Measurements from ENCODE around the gene GAN. TPM values are rescaled to one million over a fixed set of nuclear protein-coding genes. Genes with fewer than 3 reads are reported as not detected.

The GAN gene
- total and polyA plus RNA-seq, 4 donors, result 9.8 to 39.2 (median 14.8) TPM

- Histone ChIP-seq H3K4me3 (ENCODE audit: low read depth, low read length) (no peak overlapping the region), H3K4me1 (ENCODE audit: control insufficient read depth, insufficient read depth, low read length) (no peaks in the 10 kb centered on the region), H3K27me3 (ENCODE audit: control insufficient read depth, insufficient read depth, low read length) (no peaks in the 10 kb centered on the region), H3K9me3 (ENCODE audit: control insufficient read depth, insufficient read depth, low read length) (no peaks in the 10 kb centered on the region), H3K36me3 (ENCODE audit: control insufficient read depth, insufficient read depth, low read length) (no peaks in the 10 kb centered on the region), H3K27ac (ENCODE audit: low read depth, low read length) (no peak overlapping the region)
- WGBS (ENCODE audit: insufficient coverage), result 98% methylated on average over 4 of the region's 11 CpGs
- no peak for DNase-seq (ENCODE audit: low read depth in 4 of 6, low spot score in 6 of 6)
Observed at GRCh38 chr16:81293909-81294802, 20.6 kb upstream of the GAN start.

- no peaks in the 10 kb centered on the region for H3K27me3 ChIP-seq (ENCODE audit: control insufficient read depth, insufficient read depth, low read length)
- no peak overlapping the region for H3K4me3 ChIP-seq (ENCODE audit: low read depth, low read length)
- no peaks in the 10 kb centered on the region for H3K4me1 ChIP-seq (ENCODE audit: control insufficient read depth, insufficient read depth, low read length)
- WGBS (ENCODE audit: insufficient coverage), result 74% methylated on average over 6 of the region's 7 CpGs
- no peaks in the 10 kb centered on the region for H3K36me3 ChIP-seq (ENCODE audit: control insufficient read depth, insufficient read depth, low read length)
- no peak for DNase-seq (ENCODE audit: low read depth in 4 of 6, low spot score in 6 of 6)
- H3K27ac ChIP-seq (ENCODE audit: low read depth, low read length), result no peak overlapping the region
- H3K9me3 ChIP-seq (ENCODE audit: control insufficient read depth, insufficient read depth, low read length), result no peaks in the 10 kb centered on the region
Observed at GRCh38 chr16:81296631-81297030, 18.1 kb upstream of the GAN start.

GRCh38 chr16:81307770-81308169 is 7.0 kb upstream of the GAN start:
- H3K27ac ChIP-seq (ENCODE audit: low read depth, low read length), result no peak overlapping the region
- H3K9me3 ChIP-seq (ENCODE audit: control insufficient read depth, insufficient read depth, low read length), result no peaks in the 10 kb centered on the region
- no CpG with 5 or more reads among the region's 3 CpGs for WGBS (ENCODE audit: insufficient coverage)
- DNase-seq (ENCODE audit: low read depth in 4 of 6, low spot score in 6 of 6), result peak in 1 of 6 donors; percentile 34
- no peaks in the 10 kb centered on the region for H3K36me3 ChIP-seq (ENCODE audit: control insufficient read depth, insufficient read depth, low read length)
- H3K27me3 ChIP-seq (ENCODE audit: control insufficient read depth, insufficient read depth, low read length), result no peaks in the 10 kb centered on the region
- H3K4me3 ChIP-seq (ENCODE audit: low read depth, low read length), result no peak overlapping the region
- peaks cover under 1% of the 10 kb centered on the region for H3K4me1 ChIP-seq (ENCODE audit: control insufficient read depth, insufficient read depth, low read length)

- Histone ChIP-seq H3K4me1 (ENCODE audit: control insufficient read depth, insufficient read depth, low read length) (peaks cover 8% of the 10 kb centered on the region), H3K27me3 (ENCODE audit: control insufficient read depth, insufficient read depth, low read length) (no peaks in the 10 kb centered on the region), H3K9me3 (ENCODE audit: control insufficient read depth, insufficient read depth, low read length) (no peaks in the 10 kb centered on the region), H3K36me3 (ENCODE audit: control insufficient read depth, insufficient read depth, low read length) (no peaks in the 10 kb centered on the region), H3K27ac (ENCODE audit: low read depth, low read length) (no peak overlapping the region), H3K4me3 (ENCODE audit: low read depth, low read length) (no peak overlapping the region)
- DNase-seq (ENCODE audit: low read depth in 4 of 6, low spot score in 6 of 6), result no peak
- WGBS (ENCODE audit: insufficient coverage), result no CpG with 5 or more reads among the region's 5 CpGs
Observed at GRCh38 chr16:81310045-81310644, 4.6 kb upstream of the GAN start.

- no peaks in the 10 kb centered on the region for H3K27me3 ChIP-seq (ENCODE audit: control insufficient read depth, insufficient read depth, low read length)
- no peaks in the 10 kb centered on the region for H3K36me3 ChIP-seq (ENCODE audit: control insufficient read depth, insufficient read depth, low read length)
- DNase-seq (ENCODE audit: low read depth in 4 of 6, low spot score in 6 of 6), result no peak
- no peak overlapping the region for H3K4me3 ChIP-seq (ENCODE audit: low read depth, low read length)
- no peak overlapping the region for H3K27ac ChIP-seq (ENCODE audit: low read depth, low read length)
- no peaks in the 10 kb centered on the region for H3K9me3 ChIP-seq (ENCODE audit: control insufficient read depth, insufficient read depth, low read length)
- H3K4me1 ChIP-seq (ENCODE audit: control insufficient read depth, insufficient read depth, low read length), result peaks cover 8% of the 10 kb centered on the region
Observed at GRCh38 chr16:81311762-81312161, 3.0 kb upstream of the GAN start.

GRCh38 chr16:81313701-81314602 is 810 bp upstream of the GAN start:
- Histone ChIP-seq H3K4me1 (ENCODE audit: control insufficient read depth, insufficient read depth, low read length) (peaks cover 12% of the 10 kb centered on the region), H3K27me3 (ENCODE audit: control insufficient read depth, insufficient read depth, low read length) (no peaks in the 10 kb centered on the region), H3K27ac (ENCODE audit: low read depth, low read length) (peak overlapping the region; percentile 74), H3K4me3 (ENCODE audit: low read depth, low read length) (peak overlapping the region; percentile 75), H3K9me3 (ENCODE audit: control insufficient read depth, insufficient read depth, low read length) (no peaks in the 10 kb centered on the region), H3K36me3 (ENCODE audit: control insufficient read depth, insufficient read depth, low read length) (no peaks in the 10 kb centered on the region)
- WGBS (ENCODE audit: insufficient coverage), result 1% methylated on average over 16 of the region's 16 CpGs
- DNase-seq (ENCODE audit: low read depth in 4 of 6, low spot score in 6 of 6), result peak in 1 of 6 donors; percentile 8

GRCh38 chr16:81315271-81316175 is 761 bp downstream of the GAN start:
- Histone ChIP-seq H3K36me3 (ENCODE audit: control insufficient read depth, insufficient read depth, low read length) (no peaks in the 10 kb centered on the region), H3K4me1 (ENCODE audit: control insufficient read depth, insufficient read depth, low read length) (peaks cover 13% of the 10 kb centered on the region), H3K4me3 (ENCODE audit: low read depth, low read length) (peak overlapping the region; percentile 75), H3K27ac (ENCODE audit: low read depth, low read length) (peak overlapping the region; percentile 47), H3K9me3 (ENCODE audit: control insufficient read depth, insufficient read depth, low read length) (no peaks in the 10 kb centered on the region), H3K27me3 (ENCODE audit: control insufficient read depth, insufficient read depth, low read length) (no peaks in the 10 kb centered on the region)
- under 1% methylated on average over 81 of the region's 88 CpGs for WGBS (ENCODE audit: insufficient coverage)
- DNase-seq (ENCODE audit: low read depth in 4 of 6, low spot score in 6 of 6), result peak in 2 of 6 donors; percentile 43 to 57

- no peak for DNase-seq (ENCODE audit: low read depth in 4 of 6, low spot score in 6 of 6)
- Histone ChIP-seq H3K36me3 (ENCODE audit: control insufficient read depth, insufficient read depth, low read length) (no peaks in the 10 kb centered on the region), H3K27me3 (ENCODE audit: control insufficient read depth, insufficient read depth, low read length) (no peaks in the 10 kb centered on the region), H3K4me1 (ENCODE audit: control insufficient read depth, insufficient read depth, low read length) (peaks cover 13% of the 10 kb centered on the region), H3K27ac (ENCODE audit: low read depth, low read length) (no peak overlapping the region), H3K9me3 (ENCODE audit: control insufficient read depth, insufficient read depth, low read length) (no peaks in the 10 kb centered on the region), H3K4me3 (ENCODE audit: low read depth, low read length) (peak overlapping the region; percentile 48)
- WGBS (ENCODE audit: insufficient coverage), result no CpG with 5 or more reads among the region's 5 CpGs
Observed at GRCh38 chr16:81316176-81316496, 1.4 kb downstream of the GAN start.

GRCh38 chr16:81318711-81319110 is 3.9 kb downstream of the GAN start:
- Histone ChIP-seq H3K27ac (ENCODE audit: low read depth, low read length) (no peak overlapping the region), H3K4me3 (ENCODE audit: low read depth, low read length) (no peak overlapping the region)

More at GRCh38 chr16:81318711-81319110, 3.9 kb downstream of the GAN start:
- no peaks in the 10 kb centered on the region for H3K27me3 ChIP-seq (ENCODE audit: control insufficient read depth, insufficient read depth, low read length)
- peaks cover 8% of the 10 kb centered on the region for H3K4me1 ChIP-seq (ENCODE audit: control insufficient read depth, insufficient read depth, low read length)
- no peaks in the 10 kb centered on the region for H3K9me3 ChIP-seq (ENCODE audit: control insufficient read depth, insufficient read depth, low read length)
- 68% methylated on average over 5 of the region's 7 CpGs for WGBS (ENCODE audit: insufficient coverage)
- no peaks in the 10 kb centered on the region for H3K36me3 ChIP-seq (ENCODE audit: control insufficient read depth, insufficient read depth, low read length)
- no peak for DNase-seq (ENCODE audit: low read depth in 4 of 6, low spot score in 6 of 6)

Data from spinal cord (tissue), 10 donors.